SK-N-MC (cell line): ENCODE measurements around the gene CUL9.
A peak's percentile ranks its signal among the peaks of the same experiment; 100 is the strongest.

Experiments used
- DNase-seq: peaks from one replicate; pipeline ENCODE4 v3.0.0-alpha.2; 2011; ENCODE audit warnings: low read depth, low spot score
- H3K27ac ChIP-seq: fragments of 200-600 bp; sonication (generic); 2 replicates; pipeline ENCODE4 v1.5.1; 2016; ENCODE audit warnings: mixed run types
- H3K36me3 ChIP-seq: fragments of 200-600 bp; sonication (generic); 2 replicates; pipeline ENCODE4 v1.6.1; 2017; ENCODE audit warnings: antibody characterized with exemption, low read length, mixed read lengths; ENCODE audit not compliant: insufficient read depth
- H3K4me3 ChIP-seq: fragments of 200-600 bp; sonication (generic); 2 replicates; pipeline ENCODE4 v1.5.1; 2016
- H3K9ac ChIP-seq: fragments of 200-600 bp; sonication (generic); 2 replicates; pipeline ENCODE4 v1.8.0; 2017; ENCODE audit warnings: mixed run types, mixed read lengths; ENCODE audit not compliant: insufficient read length
- H3K9me3 ChIP-seq: fragments of 200-600 bp; sonication (generic); 2 replicates; pipeline ENCODE4 v1.6.1; 2017; ENCODE audit warnings: low read depth, mild to moderate bottlenecking, antibody characterized with exemption, low read length, moderate library complexity, mixed read lengths
- EZH2 ChIP-seq: fragments of 200-600 bp; sonication (generic); IDR thresholded peaks from one replicate; pipeline ENCODE4 v1.6.1; 2017; ENCODE audit warnings: antibody characterized with exemption
- FOXP2 ChIP-seq: optimal IDR thresholded peaks from 2 replicates; pipeline ENCODE3; 2011; ENCODE audit warnings: mild to moderate bottlenecking, moderate library complexity; ENCODE audit not compliant: insufficient read depth; ENCODE audit errors: extremely low read length, control extremely low read depth
- POLR2AphosphoS5 ChIP-seq: IDR thresholded peaks from 2 replicates; pipeline ENCODE4 v1.6.1; 2012; ENCODE audit warnings: mild to moderate bottlenecking, low read depth, low read length, borderline replicate concordance

Gene CUL9

GRCh38 chr6:43170931-43171706 lies 10.9 kb upstream of the CUL9 start, which contains the start of gene SRF:
SRF (plus strand) TSS chr6:43171269; CDS start chr6:43171657, 388 bp downstream.
- TF ChIP-seq FOXP2 (no peak), POLR2AphosphoS5 (peak; percentile 75), EZH2 (no peak)
- Histone ChIP-seq H3K27ac (peak within 1 kb of the TSS; percentile 96), H3K4me3 (peak within 1 kb of the TSS; percentile 97), H3K36me3 (peaks cover 15% of the 10 kb centered on the region), H3K9me3 (no peaks in the 10 kb centered on the region), H3K9ac (peak within 1 kb of the TSS; percentile 97)
- peak; percentile 97 for DNase-seq

DNA sequence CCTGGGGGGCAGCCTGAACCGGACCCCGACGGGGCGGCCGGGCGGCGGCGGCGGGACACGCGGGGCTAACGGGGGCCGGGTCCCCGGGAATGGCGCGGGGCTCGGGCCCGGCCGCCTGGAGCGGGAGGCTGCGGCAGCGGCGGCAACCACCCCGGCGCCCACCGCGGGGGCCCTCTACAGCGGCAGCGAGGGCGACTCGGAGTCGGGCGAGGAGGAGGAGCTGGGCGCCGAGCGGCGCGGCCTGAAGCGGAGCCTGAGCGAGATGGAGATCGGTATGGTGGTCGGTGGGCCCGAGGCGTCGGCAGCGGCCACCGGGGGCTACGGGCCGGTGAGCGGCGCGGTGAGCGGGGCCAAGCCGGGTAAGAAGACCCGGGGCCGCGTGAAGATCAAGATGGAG lies 10.3 kb upstream of the CUL9 start:
- Histone ChIP-seq H3K36me3 (peaks cover 21% of the 10 kb centered on the region), H3K4me3 (peak overlapping the region; percentile 97), H3K27ac (peak overlapping the region; percentile 89), H3K9me3 (no peaks in the 10 kb centered on the region), H3K9ac (peak overlapping the region; percentile 97)
- TF ChIP-seq FOXP2 (no peak), EZH2 (no peak), POLR2AphosphoS5 (no peak)
- DNase-seq = no peak

- no peak for TF ChIP-seq POLR2AphosphoS5
- TF ChIP-seq FOXP2 = no peak
- TF ChIP-seq EZH2 = no peak
- peak overlapping the region; percentile 97 for H3K9ac ChIP-seq
- H3K27ac ChIP-seq = no peak overlapping the region
- H3K36me3 ChIP-seq = peaks cover 24% of the 10 kb centered on the region
- DNase-seq = no peak
- no peaks in the 10 kb centered on the region for H3K9me3 ChIP-seq
- H3K4me3 ChIP-seq = peak overlapping the region; percentile 97
Observed at GRCh38 chr6:43172104-43173007, 9.6 kb upstream of the CUL9 start.

DNA sequence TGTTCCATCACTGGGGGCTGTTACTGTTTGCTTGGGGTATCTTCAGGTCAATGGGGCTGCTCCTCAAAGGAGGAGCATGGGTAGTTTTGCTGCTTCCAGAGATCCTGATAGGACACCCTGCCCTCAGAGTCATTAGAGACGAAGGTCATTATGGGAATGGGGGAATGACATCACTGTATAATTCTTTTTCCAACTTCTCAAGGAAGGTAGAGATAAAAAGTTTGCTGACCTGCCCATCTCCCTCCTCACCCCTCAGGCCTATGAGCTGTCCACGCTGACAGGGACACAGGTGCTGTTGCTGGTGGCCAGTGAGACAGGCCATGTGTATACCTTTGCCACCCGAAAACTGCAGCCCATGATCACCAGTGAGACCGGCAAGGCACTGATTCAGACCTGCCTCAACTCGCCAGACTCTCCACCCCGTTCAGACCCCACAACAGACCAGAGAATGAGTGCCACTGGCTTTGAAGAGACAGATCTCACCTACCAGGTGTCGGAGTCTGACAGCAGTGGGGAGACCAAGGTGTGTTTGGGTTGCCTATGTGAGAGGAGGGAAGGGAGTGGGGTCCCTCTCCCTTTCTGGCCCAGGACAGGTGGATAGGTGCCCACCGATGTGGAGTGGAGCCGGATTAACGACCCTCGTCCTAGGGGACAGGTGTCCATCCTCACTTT lies 8.3 kb upstream of the CUL9 start:
- DNase-seq = no peak
- no peak for TF ChIP-seq EZH2
- TF ChIP-seq POLR2AphosphoS5 = no peak
- no peak for TF ChIP-seq FOXP2
- peak overlapping the region; percentile 97 for H3K4me3 ChIP-seq
- H3K9ac ChIP-seq = no peak overlapping the region
- no peak overlapping the region for H3K27ac ChIP-seq
- peaks cover 34% of the 10 kb centered on the region for H3K36me3 ChIP-seq
- no peaks in the 10 kb centered on the region for H3K9me3 ChIP-seq

DNA sequence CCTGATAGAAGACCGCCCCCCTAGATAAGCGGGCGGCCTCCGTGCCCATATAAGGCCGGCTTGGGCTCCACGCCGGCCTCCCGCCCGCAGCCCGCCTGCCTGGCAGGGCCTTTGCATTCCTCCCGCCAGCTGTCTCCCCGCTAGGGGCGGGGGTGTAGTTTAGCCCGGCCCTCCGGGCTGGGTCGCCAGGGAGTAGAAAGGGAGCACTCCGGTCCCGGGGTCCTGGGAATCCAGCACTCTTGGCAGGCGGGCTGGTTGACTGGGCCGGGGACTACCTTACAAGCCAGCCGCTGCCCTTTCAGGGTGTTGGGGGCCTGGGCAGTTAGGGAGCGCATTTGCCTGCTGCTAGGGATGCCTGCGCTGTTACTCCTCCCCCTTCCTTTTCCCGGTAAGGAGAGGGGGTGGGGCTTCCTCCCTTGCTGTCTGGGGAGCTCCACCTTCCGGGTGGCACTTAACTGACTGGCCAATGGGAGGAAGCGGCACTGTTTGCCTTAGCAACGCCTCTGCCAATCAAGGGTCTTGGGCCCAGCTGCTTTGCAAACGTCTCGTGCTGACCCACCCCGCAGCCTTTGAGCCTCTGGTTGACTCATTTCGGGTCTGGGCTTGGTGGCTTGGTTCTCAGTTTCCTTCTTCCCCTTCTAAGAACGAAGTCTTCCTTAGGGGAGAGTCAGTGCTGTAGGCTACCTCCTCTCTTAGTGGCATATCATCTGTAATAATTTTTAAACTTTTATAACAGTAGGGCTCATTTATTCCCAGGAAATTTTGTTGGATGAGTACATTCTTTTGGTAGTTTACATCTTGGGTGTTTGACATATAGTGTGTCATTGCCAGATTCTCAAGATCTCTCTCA lies 7.5 kb upstream of the CUL9 start:
- Histone ChIP-seq H3K9me3 (no peaks in the 10 kb centered on the region), H3K27ac (no peak overlapping the region), H3K9ac (no peak overlapping the region), H3K4me3 (peak overlapping the region; percentile 97), H3K36me3 (peaks cover 41% of the 10 kb centered on the region)
- TF ChIP-seq POLR2AphosphoS5 (peak; percentile 24; the same call in 1 of the 2 replicates), EZH2 (no peak)
- DNase-seq = peak; percentile 80

DNA sequence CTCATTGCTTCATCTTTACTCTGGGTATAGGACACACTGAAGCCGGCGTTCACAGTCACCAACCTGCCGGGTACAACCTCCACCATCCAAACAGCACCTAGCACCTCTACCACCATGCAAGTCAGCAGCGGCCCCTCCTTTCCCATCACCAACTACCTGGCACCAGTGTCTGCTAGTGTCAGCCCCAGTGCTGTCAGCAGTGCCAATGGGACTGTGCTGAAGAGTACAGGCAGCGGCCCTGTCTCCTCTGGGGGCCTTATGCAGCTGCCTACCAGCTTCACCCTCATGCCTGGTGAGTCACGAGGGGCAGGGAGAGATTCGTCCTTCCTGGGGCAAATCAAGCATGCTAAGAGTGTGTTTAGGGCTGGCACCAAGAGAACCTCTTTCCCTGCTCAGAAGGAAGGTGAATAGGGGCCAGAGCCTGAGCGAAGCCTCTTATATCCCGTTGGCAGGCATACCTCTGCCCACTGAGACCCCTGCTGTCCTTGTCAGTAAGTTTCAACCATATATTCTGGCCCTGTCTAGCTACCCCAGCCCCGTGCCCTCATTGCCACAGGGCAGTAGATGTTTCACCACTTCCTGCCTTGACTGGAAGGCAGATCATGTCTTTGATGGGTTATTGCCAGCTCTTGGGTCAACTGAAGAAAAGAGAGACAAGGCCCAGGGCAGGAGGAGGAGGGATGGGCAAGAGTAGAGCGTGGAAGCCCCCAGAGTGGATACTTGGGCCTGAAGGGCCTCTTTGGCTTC lies 6.1 kb upstream of the CUL9 start:
- no peak for DNase-seq
- Histone ChIP-seq H3K9ac (no peak overlapping the region), H3K27ac (no peak overlapping the region), H3K4me3 (no peak overlapping the region), H3K36me3 (peaks cover 41% of the 10 kb centered on the region), H3K9me3 (no peaks in the 10 kb centered on the region)
- TF ChIP-seq POLR2AphosphoS5 (no peak), EZH2 (no peak), FOXP2 (no peak)

DNA sequence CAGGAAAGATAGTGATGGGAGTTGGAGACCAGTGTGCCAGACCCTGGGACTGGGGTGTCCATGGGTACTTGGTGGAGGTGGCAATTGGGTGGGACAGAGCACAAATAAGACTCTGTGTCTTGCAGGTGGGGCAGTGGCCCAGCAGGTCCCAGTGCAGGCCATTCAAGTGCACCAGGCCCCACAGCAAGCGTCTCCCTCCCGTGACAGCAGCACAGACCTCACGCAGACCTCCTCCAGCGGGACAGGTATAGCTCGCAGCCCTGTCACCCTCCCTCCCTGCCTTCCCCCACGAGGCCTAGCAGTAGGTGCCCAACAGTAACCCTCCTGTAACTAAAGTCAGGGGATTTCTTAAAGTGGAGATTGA lies 5.6 kb upstream of the CUL9 start:
- TF ChIP-seq EZH2 = no peak
- TF ChIP-seq POLR2AphosphoS5 = no peak
- no peak for TF ChIP-seq FOXP2
- Histone ChIP-seq H3K36me3 (peaks cover 41% of the 10 kb centered on the region), H3K9me3 (no peaks in the 10 kb centered on the region), H3K27ac (no peak overlapping the region), H3K4me3 (no peak overlapping the region), H3K9ac (no peak overlapping the region)
- DNase-seq = no peak
